ENCODE results near the gene MUC2. TPM values are rescaled to one million over a fixed set of nuclear protein-coding genes. Genes with fewer than 3 reads are reported as not detected.

Gene MUC2
- total RNA-seq, 2 donors from 2014 or later: under 0.01 TPM; not detected in 1

DNA sequence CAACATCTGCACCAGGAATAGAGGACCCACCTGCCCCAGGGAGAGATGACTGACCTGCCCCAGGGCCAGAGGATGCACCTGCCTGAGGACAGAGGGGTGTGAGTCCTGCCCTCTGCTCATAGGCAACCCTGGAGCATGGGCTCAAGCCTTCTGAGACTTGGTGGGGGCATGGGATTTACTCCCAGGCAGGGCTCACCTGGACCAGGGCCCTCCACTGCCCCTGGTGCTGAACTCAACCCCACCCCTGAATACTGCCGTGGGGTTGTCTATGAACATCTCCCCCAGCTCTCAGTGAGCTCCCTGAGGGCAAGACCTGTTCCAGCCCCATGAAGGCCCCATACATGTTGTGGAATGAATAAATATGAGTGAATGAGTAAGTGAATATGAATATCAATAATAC lies 49.3 kb downstream of the MUC2 start:
- Histone ChIP-seq H3K9me3 (no peaks in the 10 kb centered on the region), H3K4me3 (no peak overlapping the region), H3K4me1 (no peaks in the 10 kb centered on the region), H3K27ac (no peak overlapping the region), H3K27me3 (no peaks in the 10 kb centered on the region), H3K36me3 (replicated peaks in 1 of 2; ENCODE audit: insufficient read depth in 1 of 2, low read depth in 2 of 2) (no peaks in the 10 kb centered on the region)
- no peak for DNase-seq
- ATAC-seq: no peak
- TF ChIP-seq, protein P1, sequence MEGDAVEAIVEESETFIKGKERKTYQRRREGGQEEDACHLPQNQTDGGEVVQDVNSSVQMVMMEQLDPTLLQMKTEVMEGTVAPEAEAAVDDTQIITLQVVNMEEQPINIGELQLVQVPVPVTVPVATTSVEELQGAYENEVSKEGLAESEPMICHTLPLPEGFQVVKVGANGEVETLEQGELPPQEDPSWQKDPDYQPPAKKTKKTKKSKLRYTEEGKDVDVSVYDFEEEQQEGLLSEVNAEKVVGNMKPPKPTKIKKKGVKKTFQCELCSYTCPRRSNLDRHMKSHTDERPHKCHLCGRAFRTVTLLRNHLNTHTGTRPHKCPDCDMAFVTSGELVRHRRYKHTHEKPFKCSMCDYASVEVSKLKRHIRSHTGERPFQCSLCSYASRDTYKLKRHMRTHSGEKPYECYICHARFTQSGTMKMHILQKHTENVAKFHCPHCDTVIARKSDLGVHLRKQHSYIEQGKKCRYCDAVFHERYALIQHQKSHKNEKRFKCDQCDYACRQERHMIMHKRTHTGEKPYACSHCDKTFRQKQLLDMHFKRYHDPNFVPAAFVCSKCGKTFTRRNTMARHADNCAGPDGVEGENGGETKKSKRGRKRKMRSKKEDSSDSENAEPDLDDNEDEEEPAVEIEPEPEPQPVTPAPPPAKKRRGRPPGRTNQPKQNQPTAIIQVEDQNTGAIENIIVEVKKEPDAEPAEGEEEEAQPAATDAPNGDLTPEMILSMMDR (IDR thresholded peaks at IDR 0.05): no peak
- TF ChIP-seq POLR2A (IDR thresholded peaks at IDR 0.05): no peak
- 67 to 86% methylated on average over 1 of the region's 1 CpG for WGBS, 2 donors
- intact Hi-C loops (cut with DNase I): no loop called here

Other genes with a start within 250 kb of the MUC2 start
- gene CRACR2B, start 247.0 kb upstream of the MUC2 start, total RNA-seq: 100 to 1,000 TPM; 134 to 368 TPM
- gene CD151, start 241.9 kb upstream of the MUC2 start, total RNA-seq: 100 to 1,000 TPM; 152 to 282 TPM
- 10 to 100 TPM; 33.5 to 83.4 TPM for gene POLR2L, start 232.3 kb upstream of the MUC2 start, total RNA-seq
- 10 to 100 TPM; 44.9 to 87.7 TPM for gene TSPAN4, start 232.0 kb upstream of the MUC2 start, total RNA-seq
- gene CHID1, start 164.1 kb upstream of the MUC2 start, total RNA-seq: 10 to 100 TPM; 39.4 to 81.4 TPM
- gene AP2A2, start 149.0 kb upstream of the MUC2 start, total RNA-seq: 10 to 100 TPM; 40.7 to 77.8 TPM
- 100 to 1,000 TPM; 101 to 194 TPM for gene MUC6, start 38.2 kb upstream of the MUC2 start, total RNA-seq
- gene MUC5AC, start 83.1 kb downstream of the MUC2 start, total RNA-seq: 1 to 10 TPM in 1 of 2 donors, under 1 TPM in 1; under 0.01 to 1.8 TPM
- 10 to 100 TPM in 1 of 2 donors, 1 to 10 TPM in 1; 4.6 to 11.4 TPM for gene MUC5B, start 148.2 kb downstream of the MUC2 start, total RNA-seq
- 10 to 100 TPM; 51.1 to 63.9 TPM for gene TOLLIP, start 234.8 kb downstream of the MUC2 start, total RNA-seq